IPS-20b (cell line): ENCODE results near the gene HHIPL2.
"Not testable (repeated sequence)": the region's sequence is repeated elsewhere in the genome, so short reads cannot be mapped to it uniquely, and the experiment has no call there.

Experiments
- H3K27ac ChIP-seq: one replicate; pipeline ENCODE4 v1.5.1; 2013; ENCODE audit warnings: low read length
- H3K27me3 ChIP-seq: 2 replicates; pipeline ENCODE4 v1.6.1; 2013; ENCODE audit warnings: mild to moderate bottlenecking, low read length, inconsistent platforms; ENCODE audit not compliant: insufficient read depth
- H3K36me3 ChIP-seq: 2 replicates; pipeline ENCODE4 v1.6.1; 2013; ENCODE audit warnings: low read depth, mild to moderate bottlenecking, inconsistent platforms, low read length, moderate library complexity; ENCODE audit not compliant: insufficient read depth
- H3K4me1 ChIP-seq: 2 replicates; pipeline ENCODE4 v1.6.1; 2013; ENCODE audit warnings: mild to moderate bottlenecking, control low read depth, inconsistent platforms, low read length, moderate library complexity; ENCODE audit not compliant: insufficient read depth
- H3K4me3 ChIP-seq: 2 replicates; pipeline ENCODE4 v1.5.1; 2013; ENCODE audit warnings: mild to moderate bottlenecking, low read length, inconsistent platforms
- H3K9ac ChIP-seq: 2 replicates; pipeline ENCODE4 v1.6.1; 2013; ENCODE audit warnings: low read depth, mild to moderate bottlenecking, inconsistent platforms, low read length, moderate library complexity
- H3K9me3 ChIP-seq: 2 replicates; pipeline ENCODE4 v1.6.1; 2013; ENCODE audit warnings: mild to moderate bottlenecking, low read depth, low read length, inconsistent platforms; ENCODE audit not compliant: insufficient read depth

Gene HHIPL2

GRCh38 chr1:222535455-222535854 lies 12.4 kb downstream of the HHIPL2 start:
- no peaks in the 10 kb centered on the region for H3K9me3 ChIP-seq
- H3K4me1 ChIP-seq, result no peaks in the 10 kb centered on the region
- H3K9ac ChIP-seq, result no peak overlapping the region
- H3K27ac ChIP-seq, result no peak overlapping the region
- no peaks in the 10 kb centered on the region for H3K27me3 ChIP-seq
- H3K36me3 ChIP-seq, result no peaks in the 10 kb centered on the region
- H3K4me3 ChIP-seq, result no peak overlapping the region

GRCh38 chr1:222530852-222531251 lies 17.1 kb downstream of the HHIPL2 start:
- no peaks in the 10 kb centered on the region; the same call in 1 of the 2 replicates for H3K27me3 ChIP-seq
- no peaks in the 10 kb centered on the region for H3K4me1 ChIP-seq
- H3K9me3 ChIP-seq, result no peaks in the 10 kb centered on the region
- no peak overlapping the region for H3K27ac ChIP-seq
- no peaks in the 10 kb centered on the region for H3K36me3 ChIP-seq
- no peak overlapping the region for H3K9ac ChIP-seq
- no peak overlapping the region for H3K4me3 ChIP-seq

- Histone ChIP-seq H3K27me3 (no peaks in the 10 kb centered on the region; the same call in 1 of the 2 replicates), H3K36me3 (no peaks in the 10 kb centered on the region), H3K9me3 (no peaks in the 10 kb centered on the region), H3K9ac (no peak overlapping the region), H3K27ac (no peak overlapping the region), H3K4me3 (no peak overlapping the region), H3K4me1 (no peaks in the 10 kb centered on the region)
Observed at GRCh38 chr1:222529916-222530315, 18.0 kb downstream of the HHIPL2 start.

- H3K4me1 ChIP-seq, result no peaks in the 10 kb centered on the region
- H3K9ac ChIP-seq, result no peak overlapping the region
- H3K4me3 ChIP-seq, result no peak overlapping the region
- no peaks in the 10 kb centered on the region; the same call in 1 of the 2 replicates for H3K27me3 ChIP-seq
- no peak overlapping the region for H3K27ac ChIP-seq
- no peaks in the 10 kb centered on the region for H3K9me3 ChIP-seq
- H3K36me3 ChIP-seq, result no peaks in the 10 kb centered on the region
Observed at GRCh38 chr1:222529181-222529580, 18.7 kb downstream of the HHIPL2 start.

- no peak overlapping the region for H3K27ac ChIP-seq
- H3K27me3 ChIP-seq, result no peaks in the 10 kb centered on the region; the same call in 1 of the 2 replicates
- H3K4me3 ChIP-seq, result no peak overlapping the region
- H3K36me3 ChIP-seq, result no peaks in the 10 kb centered on the region
- H3K4me1 ChIP-seq, result no peaks in the 10 kb centered on the region
- H3K9me3 ChIP-seq, result no peaks in the 10 kb centered on the region
- H3K9ac ChIP-seq, result no peak overlapping the region
Observed at GRCh38 chr1:222525951-222526350, 22.0 kb downstream of the HHIPL2 start.

- H3K27me3 ChIP-seq, result no peaks in the 10 kb centered on the region
- H3K36me3 ChIP-seq, result no peaks in the 10 kb centered on the region
- H3K27ac ChIP-seq, result no peak overlapping the region
- H3K4me3 ChIP-seq, result no peak overlapping the region
- H3K9me3 ChIP-seq, result no peaks in the 10 kb centered on the region
- no peak overlapping the region for H3K9ac ChIP-seq
- H3K4me1 ChIP-seq, result no peaks in the 10 kb centered on the region
Observed at GRCh38 chr1:222523852-222524251, 24.1 kb downstream of the HHIPL2 start.

- Histone ChIP-seq H3K9ac (no peak overlapping the region), H3K4me1 (no peaks in the 10 kb centered on the region), H3K4me3 (no peak overlapping the region), H3K27ac (no peak overlapping the region), H3K9me3 (no peaks in the 10 kb centered on the region), H3K36me3 (no peaks in the 10 kb centered on the region), H3K27me3 (no peaks in the 10 kb centered on the region)
Observed at GRCh38 chr1:222522105-222522915, 25.6 kb downstream of the HHIPL2 start.

GRCh38 chr1:222521299-222522104 lies 26.4 kb downstream of the HHIPL2 start:
- no peak overlapping the region for H3K9ac ChIP-seq
- no peaks in the 10 kb centered on the region for H3K9me3 ChIP-seq
- no peaks in the 10 kb centered on the region for H3K36me3 ChIP-seq
- H3K27ac ChIP-seq, result no peak overlapping the region
- H3K4me1 ChIP-seq, result no peaks in the 10 kb centered on the region
- no peak overlapping the region for H3K4me3 ChIP-seq
- no peaks in the 10 kb centered on the region for H3K27me3 ChIP-seq

- H3K36me3 ChIP-seq, H3K27me3 ChIP-seq, H3K27ac ChIP-seq, H3K9ac ChIP-seq, H3K4me3 ChIP-seq, H3K4me1 ChIP-seq, H3K9me3 ChIP-seq: not testable (repeated sequence)
Observed at GRCh38 chr1:222489496-222489895, 58.4 kb downstream of the HHIPL2 start.

- H3K4me3 ChIP-seq, H3K9me3 ChIP-seq, H3K27me3 ChIP-seq, H3K27ac ChIP-seq, H3K9ac ChIP-seq, H3K36me3 ChIP-seq, H3K4me1 ChIP-seq: not testable (repeated sequence)
Observed at GRCh38 chr1:222487774-222488173, 60.1 kb downstream of the HHIPL2 start.

- not testable (repeated sequence) for H3K4me1 ChIP-seq, H3K9me3 ChIP-seq, H3K9ac ChIP-seq, H3K27me3 ChIP-seq, H3K4me3 ChIP-seq, H3K36me3 ChIP-seq, H3K27ac ChIP-seq
Observed at GRCh38 chr1:222484005-222484404, 63.9 kb downstream of the HHIPL2 start.

- H3K4me1 ChIP-seq, H3K9ac ChIP-seq, H3K4me3 ChIP-seq, H3K27me3 ChIP-seq, H3K9me3 ChIP-seq, H3K27ac ChIP-seq, H3K36me3 ChIP-seq: not testable (repeated sequence)
Observed at GRCh38 chr1:222479567-222479966, 68.3 kb downstream of the HHIPL2 start.
